GM12878 (cell line): Measurements from ENCODE around the gene OLFML3.

Source experiments
- EP300 ChIP-seq, 2 experiments: fragments of 150-350 bp in 1 of 2; IDR thresholded peaks; 2 replicates each; pipeline ENCODE4 v1.6.1; 2011 to 2012; ENCODE audit warnings: low read depth in 2 of 2, low read length in 2 of 2, borderline replicate concordance in 1 of 2, improper control_type of control experiment in 1 of 2, inconsistent platforms in 1 of 2; ENCODE audit not compliant: control insufficient read depth in 1 of 2
- ESRRA ChIP-seq: IDR thresholded peaks from 2 replicates; pipeline ENCODE4 v1.6.1; 2012; ENCODE audit warnings: mild to moderate bottlenecking, low read length, improper control_type of control experiment
- EZH2 ChIP-seq: IDR thresholded peaks from 2 replicates; pipeline ENCODE4 v1.6.1; 2012; ENCODE audit warnings: low read depth, mild to moderate bottlenecking, control low read depth, inconsistent platforms, low read length, borderline replicate concordance; ENCODE audit not compliant: control insufficient read depth
- GABPA ChIP-seq: IDR thresholded peaks from 2 replicates; pipeline ENCODE4 v1.6.1; 2014; ENCODE audit warnings: antibody characterized with exemption, low read depth, mild to moderate bottlenecking, inconsistent platforms
- POLR2A ChIP-seq: IDR thresholded peaks from 2 replicates; pipeline ENCODE4 v1.6.1; 2011; ENCODE audit warnings: low read depth, mild to moderate bottlenecking, low read length
- RCOR1 ChIP-seq: conservative IDR thresholded peaks from 2 replicates; pipeline ENCODE4 v1.6.1; 2012; ENCODE audit warnings: low read depth, low read length, improper control_type of control experiment
- SMAD1 ChIP-seq: fragments of 450-650 bp; IDR thresholded peaks from 2 replicates; pipeline ENCODE4 v1.6.1; 2018; ENCODE audit warnings: mild to moderate bottlenecking, low read depth; ENCODE audit not compliant: partially characterized antibody
- TARDBP ChIP-seq: IDR thresholded peaks from 2 replicates; pipeline ENCODE4 v1.6.1; 2016; ENCODE audit warnings: borderline replicate concordance
- YY1 ChIP-seq: IDR thresholded peaks from 2 replicates; pipeline ENCODE4 v1.6.1; 2011; ENCODE audit warnings: low read depth, mild to moderate bottlenecking, low read length
- TF ChIP-seq, protein P1 (sequence below): IDR thresholded peaks from 2 replicates; pipeline ENCODE4 v1.6.1; 2012; ENCODE audit warnings: low read depth, low read length, improper control_type of control experiment
- TF ChIP-seq, protein P2 (sequence below), 3 experiments: IDR thresholded peaks in 2 of 3; conservative IDR thresholded peaks in 1 of 3; 2 replicates each; pipeline ENCODE4 v1.5.1; 2011; ENCODE audit warnings: low read depth in 3 of 3, low read length in 3 of 3, mild to moderate bottlenecking in 3 of 3, control low read depth in 2 of 3, moderate library complexity in 2 of 3, inconsistent platforms in 1 of 3, mixed read lengths in 1 of 3; ENCODE audit not compliant: control insufficient read depth in 2 of 3, insufficient read depth in 1 of 3; ENCODE audit errors: extremely low read depth in 1 of 3
- TF ChIP-seq, protein P3 (sequence below): fragments of 450-650 bp; formaldehyde crosslinking; IDR thresholded peaks from 2 replicates; pipeline ENCODE4 v1.4.0; 2020; ENCODE audit warnings: mild to moderate bottlenecking, moderate library complexity
- TF ChIP-seq, protein P4 (sequence below): fragments of 450-650 bp; IDR thresholded peaks from 2 replicates; pipeline ENCODE4 v1.6.1; 2016; ENCODE audit warnings: mild to moderate bottlenecking, moderate library complexity, borderline replicate concordance

DNA sequence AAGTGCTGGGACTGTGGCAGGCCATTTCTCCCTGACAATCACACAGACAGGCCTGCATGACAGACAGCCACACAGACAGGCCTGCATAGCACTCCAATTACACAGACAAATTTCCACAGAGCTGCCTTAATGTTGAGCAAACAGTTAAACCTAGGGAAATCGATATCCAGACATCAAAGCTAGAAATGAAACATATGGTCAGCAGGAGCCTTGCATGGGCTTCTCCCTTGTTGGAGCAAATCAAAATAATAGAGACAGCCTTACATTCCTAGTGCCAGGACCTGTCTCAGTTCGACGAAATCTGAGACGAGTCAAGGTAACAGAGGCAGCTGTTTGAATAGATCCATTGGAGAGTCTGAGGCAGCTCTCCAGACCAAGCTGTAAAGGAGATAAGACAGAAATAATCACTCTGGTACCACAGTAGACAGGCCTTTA is 42.4 kb downstream of the OLFML3 start:
- TF ChIP-seq TARDBP (no peak), ESRRA (no peak), RCOR1 (no peak), POLR2A (no peak), GABPA (no peak), YY1 (no peak), SMAD1 (no peak), EZH2 (no peak), EP300 (IDR thresholded peaks at IDR 0.05; ENCODE audit: borderline replicate concordance in 1 of 2, control insufficient read depth in 1 of 2, low read depth in 2 of 2, low read length in 2 of 2) (no peak)
- TF ChIP-seq, protein P1, sequence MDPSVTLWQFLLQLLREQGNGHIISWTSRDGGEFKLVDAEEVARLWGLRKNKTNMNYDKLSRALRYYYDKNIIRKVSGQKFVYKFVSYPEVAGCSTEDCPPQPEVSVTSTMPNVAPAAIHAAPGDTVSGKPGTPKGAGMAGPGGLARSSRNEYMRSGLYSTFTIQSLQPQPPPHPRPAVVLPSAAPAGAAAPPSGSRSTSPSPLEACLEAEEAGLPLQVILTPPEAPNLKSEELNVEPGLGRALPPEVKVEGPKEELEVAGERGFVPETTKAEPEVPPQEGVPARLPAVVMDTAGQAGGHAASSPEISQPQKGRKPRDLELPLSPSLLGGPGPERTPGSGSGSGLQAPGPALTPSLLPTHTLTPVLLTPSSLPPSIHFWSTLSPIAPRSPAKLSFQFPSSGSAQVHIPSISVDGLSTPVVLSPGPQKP, result no peak
- TF ChIP-seq, protein P2, sequence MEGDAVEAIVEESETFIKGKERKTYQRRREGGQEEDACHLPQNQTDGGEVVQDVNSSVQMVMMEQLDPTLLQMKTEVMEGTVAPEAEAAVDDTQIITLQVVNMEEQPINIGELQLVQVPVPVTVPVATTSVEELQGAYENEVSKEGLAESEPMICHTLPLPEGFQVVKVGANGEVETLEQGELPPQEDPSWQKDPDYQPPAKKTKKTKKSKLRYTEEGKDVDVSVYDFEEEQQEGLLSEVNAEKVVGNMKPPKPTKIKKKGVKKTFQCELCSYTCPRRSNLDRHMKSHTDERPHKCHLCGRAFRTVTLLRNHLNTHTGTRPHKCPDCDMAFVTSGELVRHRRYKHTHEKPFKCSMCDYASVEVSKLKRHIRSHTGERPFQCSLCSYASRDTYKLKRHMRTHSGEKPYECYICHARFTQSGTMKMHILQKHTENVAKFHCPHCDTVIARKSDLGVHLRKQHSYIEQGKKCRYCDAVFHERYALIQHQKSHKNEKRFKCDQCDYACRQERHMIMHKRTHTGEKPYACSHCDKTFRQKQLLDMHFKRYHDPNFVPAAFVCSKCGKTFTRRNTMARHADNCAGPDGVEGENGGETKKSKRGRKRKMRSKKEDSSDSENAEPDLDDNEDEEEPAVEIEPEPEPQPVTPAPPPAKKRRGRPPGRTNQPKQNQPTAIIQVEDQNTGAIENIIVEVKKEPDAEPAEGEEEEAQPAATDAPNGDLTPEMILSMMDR (IDR thresholded peaks at IDR 0.05 in 2 of 3, conservative IDR thresholded peaks at IDR 0.05 in 1 of 3; ENCODE audit: control insufficient read depth in 2 of 3, extremely low read depth in 1 of 3, insufficient read depth in 1 of 3, low read depth in 3 of 3, low read length in 3 of 3), result no peak
- TF ChIP-seq, protein P3, sequence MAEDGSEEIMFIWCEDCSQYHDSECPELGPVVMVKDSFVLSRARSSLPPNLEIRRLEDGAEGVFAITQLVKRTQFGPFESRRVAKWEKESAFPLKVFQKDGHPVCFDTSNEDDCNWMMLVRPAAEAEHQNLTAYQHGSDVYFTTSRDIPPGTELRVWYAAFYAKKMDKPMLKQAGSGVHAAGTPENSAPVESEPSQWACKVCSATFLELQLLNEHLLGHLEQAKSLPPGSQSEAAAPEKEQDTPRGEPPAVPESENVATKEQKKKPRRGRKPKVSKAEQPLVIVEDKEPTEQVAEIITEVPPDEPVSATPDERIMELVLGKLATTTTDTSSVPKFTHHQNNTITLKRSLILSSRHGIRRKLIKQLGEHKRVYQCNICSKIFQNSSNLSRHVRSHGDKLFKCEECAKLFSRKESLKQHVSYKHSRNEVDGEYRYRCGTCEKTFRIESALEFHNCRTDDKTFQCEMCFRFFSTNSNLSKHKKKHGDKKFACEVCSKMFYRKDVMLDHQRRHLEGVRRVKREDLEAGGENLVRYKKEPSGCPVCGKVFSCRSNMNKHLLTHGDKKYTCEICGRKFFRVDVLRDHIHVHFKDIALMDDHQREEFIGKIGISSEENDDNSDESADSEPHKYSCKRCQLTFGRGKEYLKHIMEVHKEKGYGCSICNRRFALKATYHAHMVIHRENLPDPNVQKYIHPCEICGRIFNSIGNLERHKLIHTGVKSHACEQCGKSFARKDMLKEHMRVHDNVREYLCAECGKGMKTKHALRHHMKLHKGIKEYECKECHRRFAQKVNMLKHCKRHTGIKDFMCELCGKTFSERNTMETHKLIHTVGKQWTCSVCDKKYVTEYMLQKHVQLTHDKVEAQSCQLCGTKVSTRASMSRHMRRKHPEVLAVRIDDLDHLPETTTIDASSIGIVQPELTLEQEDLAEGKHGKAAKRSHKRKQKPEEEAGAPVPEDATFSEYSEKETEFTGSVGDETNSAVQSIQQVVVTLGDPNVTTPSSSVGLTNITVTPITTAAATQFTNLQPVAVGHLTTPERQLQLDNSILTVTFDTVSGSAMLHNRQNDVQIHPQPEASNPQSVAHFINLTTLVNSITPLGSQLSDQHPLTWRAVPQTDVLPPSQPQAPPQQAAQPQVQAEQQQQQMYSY (CRISPR knock-in tag), result no peak
- TF ChIP-seq, protein P4, sequence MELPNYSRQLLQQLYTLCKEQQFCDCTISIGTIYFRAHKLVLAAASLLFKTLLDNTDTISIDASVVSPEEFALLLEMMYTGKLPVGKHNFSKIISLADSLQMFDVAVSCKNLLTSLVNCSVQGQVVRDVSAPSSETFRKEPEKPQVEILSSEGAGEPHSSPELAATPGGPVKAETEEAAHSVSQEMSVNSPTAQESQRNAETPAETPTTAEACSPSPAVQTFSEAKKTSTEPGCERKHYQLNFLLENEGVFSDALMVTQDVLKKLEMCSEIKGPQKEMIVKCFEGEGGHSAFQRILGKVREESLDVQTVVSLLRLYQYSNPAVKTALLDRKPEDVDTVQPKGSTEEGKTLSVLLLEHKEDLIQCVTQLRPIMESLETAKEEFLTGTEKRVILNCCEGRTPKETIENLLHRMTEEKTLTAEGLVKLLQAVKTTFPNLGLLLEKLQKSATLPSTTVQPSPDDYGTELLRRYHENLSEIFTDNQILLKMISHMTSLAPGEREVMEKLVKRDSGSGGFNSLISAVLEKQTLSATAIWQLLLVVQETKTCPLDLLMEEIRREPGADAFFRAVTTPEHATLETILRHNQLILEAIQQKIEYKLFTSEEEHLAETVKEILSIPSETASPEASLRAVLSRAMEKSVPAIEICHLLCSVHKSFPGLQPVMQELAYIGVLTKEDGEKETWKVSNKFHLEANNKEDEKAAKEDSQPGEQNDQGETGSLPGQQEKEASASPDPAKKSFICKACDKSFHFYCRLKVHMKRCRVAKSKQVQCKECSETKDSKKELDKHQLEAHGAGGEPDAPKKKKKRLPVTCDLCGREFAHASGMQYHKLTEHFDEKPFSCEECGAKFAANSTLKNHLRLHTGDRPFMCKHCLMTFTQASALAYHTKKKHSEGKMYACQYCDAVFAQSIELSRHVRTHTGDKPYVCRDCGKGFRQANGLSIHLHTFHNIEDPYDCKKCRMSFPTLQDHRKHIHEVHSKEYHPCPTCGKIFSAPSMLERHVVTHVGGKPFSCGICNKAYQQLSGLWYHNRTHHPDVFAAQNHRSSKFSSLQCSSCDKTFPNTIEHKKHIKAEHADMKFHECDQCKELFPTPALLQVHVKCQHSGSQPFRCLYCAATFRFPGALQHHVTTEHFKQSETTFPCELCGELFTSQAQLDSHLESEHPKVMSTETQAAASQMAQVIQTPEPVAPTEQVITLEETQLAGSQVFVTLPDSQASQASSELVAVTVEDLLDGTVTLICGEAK, result no peak
